Activated naive CD4-positive, alpha-beta T cell treated with anti-CD3 and anti-CD28 coated beads, Interleukin-2, amount 50 U/mL, for 24 hours (primary cell): ENCODE measurements around the gene EHD1.

Experiments
- H3K27ac Mint-ChIP-seq: one replicate; pipeline ENCODE4 v1.8.0; 2021; ENCODE audit warnings: mild to moderate bottlenecking, mixed read lengths
- H3K27me3 Mint-ChIP-seq: one replicate; pipeline ENCODE4 v1.8.0; 2021; ENCODE audit warnings: mixed read lengths
- H3K36me3 Mint-ChIP-seq: one replicate; pipeline ENCODE4 v1.8.0; 2021; ENCODE audit warnings: mixed read lengths
- H3K4me1 Mint-ChIP-seq: one replicate; pipeline ENCODE4 v1.8.0; 2021; ENCODE audit warnings: mixed read lengths
- H3K4me3 Mint-ChIP-seq: one replicate; pipeline ENCODE4 v1.8.0; 2021; ENCODE audit warnings: mild to moderate bottlenecking, mixed read lengths
- H3K9me3 Mint-ChIP-seq: one replicate; pipeline ENCODE4 v1.8.0; 2021; ENCODE audit warnings: mixed read lengths

EHD1 gene

DNA sequence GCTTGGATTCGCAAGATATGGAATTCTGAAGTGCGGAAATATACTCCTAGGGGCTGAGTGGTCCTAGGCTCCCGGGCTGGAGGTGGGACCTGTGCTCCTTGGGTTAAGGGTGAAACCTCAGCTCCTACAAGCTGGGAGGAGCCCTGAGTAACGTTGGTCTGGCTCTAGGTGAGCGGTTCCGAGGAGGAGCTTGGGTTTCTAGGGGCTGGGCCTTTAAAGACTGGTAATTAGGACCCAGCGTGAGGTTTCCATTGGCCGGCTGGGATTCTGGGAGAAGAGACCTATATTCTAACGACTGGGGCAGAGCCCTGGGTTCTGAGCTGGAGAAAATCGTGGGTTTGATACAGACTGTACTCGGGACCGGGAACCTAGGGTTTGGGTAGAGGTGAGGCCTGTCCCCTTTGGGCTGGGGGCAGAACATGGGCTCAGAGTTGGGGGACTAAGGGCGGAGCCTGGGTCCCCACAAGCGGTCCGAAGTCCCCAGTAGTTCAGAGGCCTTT, 74.5 kb downstream of the EHD1 start:
- H3K4me1 Mint-ChIP-seq = peaks cover 36% of the 10 kb centered on the region
- H3K36me3 Mint-ChIP-seq = peaks cover 6% of the 10 kb centered on the region
- H3K4me3 Mint-ChIP-seq = peak overlapping the region; percentile 86
- H3K27ac Mint-ChIP-seq = peak overlapping the region; percentile 88
- H3K27me3 Mint-ChIP-seq = no peaks in the 10 kb centered on the region
- no peaks in the 10 kb centered on the region for H3K9me3 Mint-ChIP-seq

GRCh38 chr11:64803158-64803845, 75.1 kb downstream of the EHD1 start, which contains the start of gene MAP4K2:
Gene MAP4K2, minus strand, starts transcription at chr11:64803214. Its CDS starts 65 bp downstream, at chr11:64803149.
- Mint-ChIP-seq H3K36me3 (peaks cover 8% of the 10 kb centered on the region), H3K4me1 (peaks cover 37% of the 10 kb centered on the region), H3K9me3 (no peaks in the 10 kb centered on the region), H3K27ac (peak within 1 kb of the TSS; percentile 88), H3K4me3 (peak within 1 kb of the TSS; percentile 86), H3K27me3 (no peaks in the 10 kb centered on the region)

- Mint-ChIP-seq H3K4me3 (peak overlapping the region; percentile 76), H3K27me3 (no peaks in the 10 kb centered on the region), H3K9me3 (no peaks in the 10 kb centered on the region), H3K27ac (no peak overlapping the region), H3K36me3 (peaks cover 8% of the 10 kb centered on the region), H3K4me1 (peaks cover 34% of the 10 kb centered on the region)
Observed at GRCh38 chr11:64802370-64803157, 75.9 kb downstream of the EHD1 start.
